Fibroblast of lung (primary cell): Measurements from ENCODE around the gene VPS26B.
"Not testable (repeated sequence)": the region's sequence is repeated elsewhere in the genome, so short reads cannot be mapped to it uniquely, and the experiment has no call there.

Source experiments
- CTCF ChIP-seq, 2 donors: IDR thresholded peaks in 1 of 2; conservative IDR thresholded peaks in 1 of 2; 1 replicate in 1 of 2; 2 replicates in 1 of 2; pipeline ENCODE4 v1.5.1; 2011 to 2012; ENCODE audit warnings: low read length in 2 of 2, control low read depth in 1 of 2, inconsistent platforms in 1 of 2, low read depth in 1 of 2, mild to moderate bottlenecking in 1 of 2
- EZH2 ChIP-seq: IDR thresholded peaks from 2 replicates; pipeline ENCODE4 v1.5.1; 2012; ENCODE audit warnings: low read length, control low read depth, mild to moderate bottlenecking; ENCODE audit errors: missing control alignments

- not testable (repeated sequence) for TF ChIP-seq EZH2; CTCF (conservative IDR thresholded peaks at IDR 0.05 in 1 of 2, IDR thresholded peaks at IDR 0.05 in 1 of 2; ENCODE audit: low read depth in 1 of 2, low read length in 2 of 2)
Measured at GRCh38 chr11:134255184-134255561, 30.7 kb downstream of the VPS26B start.
